GM12874 (cell line): ENCODE measurements around the gene APBB2.

ENCODE experiments used
- TF ChIP-seq, protein P1 (sequence below): IDR thresholded peaks from 2 replicates; pipeline ENCODE4 v1.5.1; 2011; ENCODE audit warnings: low read depth, mild to moderate bottlenecking, control low read depth, low read length, moderate library complexity; ENCODE audit not compliant: insufficient read depth

APBB2 gene

DNA sequence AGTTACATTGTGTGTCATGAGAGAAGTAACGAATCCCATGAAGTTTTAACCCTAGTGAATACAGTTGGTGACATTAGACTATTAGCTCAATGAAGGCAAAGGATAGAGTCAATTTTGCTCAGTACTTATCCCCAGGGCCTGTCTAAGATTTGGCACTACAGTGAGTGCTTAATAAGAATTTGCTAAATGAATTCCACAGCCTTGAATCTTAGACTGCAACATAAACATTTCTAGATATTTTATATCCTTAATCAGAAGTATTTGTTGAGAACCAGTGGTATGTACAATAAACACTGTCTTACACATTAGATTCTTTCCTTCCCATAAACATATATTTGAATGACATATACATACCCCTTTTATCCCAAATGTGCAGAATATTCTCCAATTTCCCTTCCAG is 241.6 kb downstream of the APBB2 start:
- TF ChIP-seq, protein P1, sequence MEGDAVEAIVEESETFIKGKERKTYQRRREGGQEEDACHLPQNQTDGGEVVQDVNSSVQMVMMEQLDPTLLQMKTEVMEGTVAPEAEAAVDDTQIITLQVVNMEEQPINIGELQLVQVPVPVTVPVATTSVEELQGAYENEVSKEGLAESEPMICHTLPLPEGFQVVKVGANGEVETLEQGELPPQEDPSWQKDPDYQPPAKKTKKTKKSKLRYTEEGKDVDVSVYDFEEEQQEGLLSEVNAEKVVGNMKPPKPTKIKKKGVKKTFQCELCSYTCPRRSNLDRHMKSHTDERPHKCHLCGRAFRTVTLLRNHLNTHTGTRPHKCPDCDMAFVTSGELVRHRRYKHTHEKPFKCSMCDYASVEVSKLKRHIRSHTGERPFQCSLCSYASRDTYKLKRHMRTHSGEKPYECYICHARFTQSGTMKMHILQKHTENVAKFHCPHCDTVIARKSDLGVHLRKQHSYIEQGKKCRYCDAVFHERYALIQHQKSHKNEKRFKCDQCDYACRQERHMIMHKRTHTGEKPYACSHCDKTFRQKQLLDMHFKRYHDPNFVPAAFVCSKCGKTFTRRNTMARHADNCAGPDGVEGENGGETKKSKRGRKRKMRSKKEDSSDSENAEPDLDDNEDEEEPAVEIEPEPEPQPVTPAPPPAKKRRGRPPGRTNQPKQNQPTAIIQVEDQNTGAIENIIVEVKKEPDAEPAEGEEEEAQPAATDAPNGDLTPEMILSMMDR: no peak

GRCh38 chr4:40971338-40971737 is 243.0 kb downstream of the APBB2 start:
- TF ChIP-seq, protein P1: no peak

- TF ChIP-seq, protein P1: no peak
These were observed 244.8 kb downstream of the APBB2 start for GRCh38 chr4:40969501-40969900.

DNA sequence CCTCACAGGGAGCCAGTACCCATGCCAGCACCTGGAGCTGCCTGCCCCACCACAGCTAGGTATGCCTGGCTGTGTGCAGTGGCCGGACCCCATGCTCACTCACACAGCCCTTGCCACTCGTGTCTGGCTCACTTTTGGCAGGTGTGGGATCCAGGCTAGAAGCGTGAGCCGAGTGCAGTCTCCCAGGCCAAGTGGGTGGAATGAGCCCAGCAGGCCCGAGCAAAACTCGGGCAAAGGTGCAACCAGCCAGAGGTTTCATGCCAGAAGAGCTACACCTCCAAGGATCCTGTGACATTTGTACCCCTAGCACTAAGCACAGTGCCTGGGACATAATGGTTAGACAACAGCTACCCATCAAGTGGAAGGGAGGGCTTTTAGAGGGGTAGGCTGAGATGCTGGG is 246.8 kb downstream of the APBB2 start:
- TF ChIP-seq, protein P1: no peak

DNA sequence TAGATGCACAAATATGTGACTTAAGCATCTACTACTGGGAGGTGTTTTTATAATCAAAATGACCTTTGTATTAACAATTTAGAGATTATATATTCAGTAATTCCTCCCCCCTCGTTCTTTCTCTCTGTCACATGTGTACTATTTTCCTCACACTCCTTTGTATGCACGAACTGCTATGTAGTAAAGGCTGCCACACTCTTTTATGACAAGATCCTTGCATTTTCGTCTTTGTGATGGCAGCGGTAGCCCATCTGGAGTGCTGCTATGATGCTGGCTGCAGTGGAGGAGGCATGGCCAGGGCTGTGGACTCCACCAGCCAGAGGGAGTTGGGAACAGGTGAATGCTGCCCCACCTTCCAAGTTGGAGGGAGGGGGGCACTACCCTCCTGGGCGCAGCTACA is 248.3 kb downstream of the APBB2 start:
- TF ChIP-seq, protein P1: no peak

GRCh38 chr4:40963897-40964478 is 250.4 kb downstream of the APBB2 start:
- TF ChIP-seq, protein P1: no peak

- TF ChIP-seq, protein P1: no peak
These were observed 251.7 kb downstream of the APBB2 start for GRCh38 chr4:40962551-40963180.

DNA sequence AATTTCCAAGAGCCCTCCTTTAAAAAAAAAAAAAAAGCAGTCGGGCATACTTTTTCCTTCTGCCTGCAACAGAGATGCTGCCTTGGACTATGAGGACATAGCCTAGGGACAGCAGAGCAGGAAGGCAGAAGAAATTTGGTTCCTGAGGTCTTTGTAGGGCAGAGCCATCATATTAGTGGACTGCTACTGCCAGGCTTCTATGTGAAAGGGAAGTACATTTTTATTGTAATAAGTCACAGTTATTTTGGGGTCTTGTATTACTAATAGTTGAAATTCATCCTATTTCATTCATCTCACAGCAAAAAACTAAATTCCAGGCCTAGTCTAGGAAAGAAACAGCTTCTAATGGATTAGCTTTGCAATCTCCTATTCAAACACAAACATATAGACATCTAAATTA is 253.4 kb downstream of the APBB2 start:
- TF ChIP-seq, protein P1: no peak
